Measurements from ENCODE around the gene CERS6. TPM values are rescaled to one million over a fixed set of nuclear protein-coding genes. Genes with fewer than 3 reads are reported as not detected.

CERS6 gene
- total RNA-seq, 1 donor: 23.9 TPM

GRCh38 chr2:168461942-168462331 is 5.9 kb downstream of the CERS6 start:
- Histone ChIP-seq H3K4me3 (ENCODE audit: insufficient read depth, low read length) (no peak overlapping the region), H3K4me2 (ENCODE audit: insufficient read depth, low read length) (no peak overlapping the region), H3K27ac (ENCODE audit: low read depth, low read length) (no peak overlapping the region), H3K79me2 (ENCODE audit: insufficient read depth, low read length) (peaks cover 56% of the 10 kb centered on the region), H3K36me3 (ENCODE audit: insufficient read depth, low read length) (no peaks in the 10 kb centered on the region), H3K27me3 (ENCODE audit: insufficient read depth, low read length) (no peaks in the 10 kb centered on the region), H4K20me1 (ENCODE audit: insufficient read depth, low read length) (peaks cover 19% of the 10 kb centered on the region), H3K9me3 (ENCODE audit: low read depth, low read length) (no peaks in the 10 kb centered on the region), H3K4me1 (ENCODE audit: insufficient read depth, low read length) (peaks cover 15% of the 10 kb centered on the region), H2AFZ (ENCODE audit: low read length) (no peak overlapping the region)
- DNase-seq (ENCODE audit: insufficient read length, low spot score, missing footprints): no peak
- TF ChIP-seq, protein P1, sequence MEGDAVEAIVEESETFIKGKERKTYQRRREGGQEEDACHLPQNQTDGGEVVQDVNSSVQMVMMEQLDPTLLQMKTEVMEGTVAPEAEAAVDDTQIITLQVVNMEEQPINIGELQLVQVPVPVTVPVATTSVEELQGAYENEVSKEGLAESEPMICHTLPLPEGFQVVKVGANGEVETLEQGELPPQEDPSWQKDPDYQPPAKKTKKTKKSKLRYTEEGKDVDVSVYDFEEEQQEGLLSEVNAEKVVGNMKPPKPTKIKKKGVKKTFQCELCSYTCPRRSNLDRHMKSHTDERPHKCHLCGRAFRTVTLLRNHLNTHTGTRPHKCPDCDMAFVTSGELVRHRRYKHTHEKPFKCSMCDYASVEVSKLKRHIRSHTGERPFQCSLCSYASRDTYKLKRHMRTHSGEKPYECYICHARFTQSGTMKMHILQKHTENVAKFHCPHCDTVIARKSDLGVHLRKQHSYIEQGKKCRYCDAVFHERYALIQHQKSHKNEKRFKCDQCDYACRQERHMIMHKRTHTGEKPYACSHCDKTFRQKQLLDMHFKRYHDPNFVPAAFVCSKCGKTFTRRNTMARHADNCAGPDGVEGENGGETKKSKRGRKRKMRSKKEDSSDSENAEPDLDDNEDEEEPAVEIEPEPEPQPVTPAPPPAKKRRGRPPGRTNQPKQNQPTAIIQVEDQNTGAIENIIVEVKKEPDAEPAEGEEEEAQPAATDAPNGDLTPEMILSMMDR (IDR thresholded peaks at IDR 0.05; ENCODE audit: extremely low read depth, low read depth, low read length): no peak

DNA sequence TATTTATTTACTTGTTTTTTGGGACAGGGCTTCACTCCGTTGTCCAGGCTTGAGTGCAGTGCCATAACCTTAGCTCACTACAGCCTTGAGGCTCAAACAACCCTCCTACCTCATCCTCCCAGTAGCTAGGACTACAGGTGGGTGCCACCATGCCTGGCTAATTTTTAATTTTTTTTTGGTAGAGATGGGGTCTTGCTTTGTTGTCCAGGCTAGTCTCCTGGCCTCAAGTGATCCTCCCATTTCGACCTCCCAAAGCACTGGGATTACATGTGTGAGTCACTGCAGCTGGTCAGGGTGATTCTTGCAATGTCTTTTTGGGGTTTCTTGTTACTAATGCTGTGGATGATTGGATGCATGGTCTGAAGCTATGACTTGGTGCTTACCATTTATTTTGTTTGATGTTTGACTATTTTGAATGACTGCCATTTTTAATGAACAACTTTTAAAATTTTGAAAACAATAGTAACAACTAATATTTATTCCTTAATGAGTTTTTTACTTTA is 6.5 kb downstream of the CERS6 start:
- H3K4me3 ChIP-seq (ENCODE audit: insufficient read depth, low read length): no peak overlapping the region
- TF ChIP-seq, protein P1 (IDR thresholded peaks at IDR 0.05; ENCODE audit: extremely low read depth, low read depth, low read length): no peak
- no peak for DNase-seq (ENCODE audit: insufficient read length, low spot score, missing footprints)
- H3K27ac ChIP-seq (ENCODE audit: low read depth, low read length): no peak overlapping the region
- peaks cover 52% of the 10 kb centered on the region for H3K79me2 ChIP-seq (ENCODE audit: insufficient read depth, low read length)
- peaks cover 17% of the 10 kb centered on the region for H4K20me1 ChIP-seq (ENCODE audit: insufficient read depth, low read length)
- H3K27me3 ChIP-seq (ENCODE audit: insufficient read depth, low read length): no peaks in the 10 kb centered on the region
- H2AFZ ChIP-seq (ENCODE audit: low read length): no peak overlapping the region
- H3K4me2 ChIP-seq (ENCODE audit: insufficient read depth, low read length): no peak overlapping the region
- H3K4me1 ChIP-seq (ENCODE audit: insufficient read depth, low read length): peaks cover 19% of the 10 kb centered on the region
- no peaks in the 10 kb centered on the region for H3K36me3 ChIP-seq (ENCODE audit: insufficient read depth, low read length)
- no peaks in the 10 kb centered on the region for H3K9me3 ChIP-seq (ENCODE audit: low read depth, low read length)

- H3K9me3 ChIP-seq (ENCODE audit: low read depth, low read length): no peaks in the 10 kb centered on the region
- H3K27ac ChIP-seq (ENCODE audit: low read depth, low read length): no peak overlapping the region
- H3K79me2 ChIP-seq (ENCODE audit: insufficient read depth, low read length): peaks cover 43% of the 10 kb centered on the region
- TF ChIP-seq, protein P1 (IDR thresholded peaks at IDR 0.05; ENCODE audit: extremely low read depth, low read depth, low read length): no peak
- no peak for DNase-seq (ENCODE audit: insufficient read length, low spot score, missing footprints)
- H3K4me1 ChIP-seq (ENCODE audit: insufficient read depth, low read length): peaks cover 11% of the 10 kb centered on the region
- H3K36me3 ChIP-seq (ENCODE audit: insufficient read depth, low read length): no peaks in the 10 kb centered on the region
- no peak overlapping the region for H3K4me3 ChIP-seq (ENCODE audit: insufficient read depth, low read length)
- no peak overlapping the region for H2AFZ ChIP-seq (ENCODE audit: low read length)
- H3K27me3 ChIP-seq (ENCODE audit: insufficient read depth, low read length): no peaks in the 10 kb centered on the region
- H4K20me1 ChIP-seq (ENCODE audit: insufficient read depth, low read length): peaks cover 3% of the 10 kb centered on the region
- H3K4me2 ChIP-seq (ENCODE audit: insufficient read depth, low read length): no peak overlapping the region
Observed at GRCh38 chr2:168465594-168465993, 9.5 kb downstream of the CERS6 start.

GRCh38 chr2:168466190-168466737 is 10.2 kb downstream of the CERS6 start:
- DNase-seq (ENCODE audit: insufficient read length, low spot score, missing footprints): no peak
- TF ChIP-seq, protein P1 (IDR thresholded peaks at IDR 0.05; ENCODE audit: extremely low read depth, low read depth, low read length): no peak
- H4K20me1 ChIP-seq (ENCODE audit: insufficient read depth, low read length): peaks cover 2% of the 10 kb centered on the region
- no peaks in the 10 kb centered on the region for H3K36me3 ChIP-seq (ENCODE audit: insufficient read depth, low read length)
- H3K4me3 ChIP-seq (ENCODE audit: insufficient read depth, low read length): no peak overlapping the region
- H3K9me3 ChIP-seq (ENCODE audit: low read depth, low read length): no peaks in the 10 kb centered on the region
- peaks cover 11% of the 10 kb centered on the region for H3K4me1 ChIP-seq (ENCODE audit: insufficient read depth, low read length)
- no peaks in the 10 kb centered on the region for H3K27me3 ChIP-seq (ENCODE audit: insufficient read depth, low read length)
- peak overlapping the region; percentile 27 for H3K4me2 ChIP-seq (ENCODE audit: insufficient read depth, low read length)
- H3K27ac ChIP-seq (ENCODE audit: low read depth, low read length): no peak overlapping the region
- H2AFZ ChIP-seq (ENCODE audit: low read length): no peak overlapping the region
- H3K79me2 ChIP-seq (ENCODE audit: insufficient read depth, low read length): peaks cover 37% of the 10 kb centered on the region

All from osteoblast (primary cell).